Sigmoid colon (tissue), 7 donors: ENCODE measurements around the gene ZNF408. TPM values are rescaled to one million over a fixed set of nuclear protein-coding genes. Genes with fewer than 3 reads are reported as not detected.
"Not testable (repeated sequence)": the region's sequence is repeated elsewhere in the genome, so short reads cannot be mapped to it uniquely, and the experiment has no call there.

Source experiments
- DNase-seq: peaks from one replicate; pipeline ENCODE4 v3.0.0-alpha.2; 2019
- H3K27ac ChIP-seq, 4 donors: fragments of 200-600 bp; sonication (generic); one replicate each; pipeline ENCODE4 v1.5.1; 2016 to 2019; ENCODE audit warnings: mild to moderate bottlenecking in 1 of 4
- H3K27me3 ChIP-seq, 3 donors: fragments of 200-600 bp; sonication (generic); one replicate each; pipeline ENCODE4 v1.5.1; 2019; ENCODE audit warnings: mild to moderate bottlenecking in 1 of 3
- H3K36me3 ChIP-seq, 4 donors: fragments of 200-600 bp; sonication (generic); one replicate each; pipeline ENCODE4 v1.5.1; 2016 to 2019
- H3K4me1 ChIP-seq, 4 donors: fragments of 200-600 bp; sonication (generic); one replicate each; pipeline ENCODE4 v1.5.1; 2017 to 2019
- H3K4me3 ChIP-seq, 4 donors: fragments of 200-600 bp; sonication (generic); one replicate each; pipeline ENCODE4 v1.5.1; 2017 to 2019; ENCODE audit warnings: mild to moderate bottlenecking in 2 of 4, moderate library complexity in 1 of 4
- H3K9me3 ChIP-seq, 4 donors: fragments of 200-600 bp in 3 of 4; sonication (generic) in 3 of 4; one replicate each; pipeline versions ENCODE4 v1.5.1 to v1.6.1; 2013 to 2019
- CTCF ChIP-seq, 4 experiments: fragments of 450-650 bp in 3 of 4; fragments of 200-600 bp in 1 of 4; IDR thresholded peaks; one replicate each; pipeline ENCODE4 v1.5.1; 2016 to 2019; ENCODE audit warnings: antibody characterized with exemption in 4 of 4, mild to moderate bottlenecking in 3 of 4, moderate library complexity in 2 of 4
- EP300 ChIP-seq, 4 donors: sonication (generic); formaldehyde crosslinking; IDR thresholded peaks; one replicate each; pipeline ENCODE4 v1.6.1; 2017; ENCODE audit warnings: antibody characterized with exemption in 4 of 4
- POLR2A ChIP-seq, 2 donors: fragments of 450-650 bp; IDR thresholded peaks; one replicate each; pipeline ENCODE4 v1.6.1; 2016; ENCODE audit warnings: antibody characterized with exemption in 2 of 2, mild to moderate bottlenecking in 2 of 2, moderate library complexity in 2 of 2
- POLR2AphosphoS5 ChIP-seq, 4 donors: sonication (generic); formaldehyde crosslinking; IDR thresholded peaks; one replicate each; pipeline ENCODE4 v1.6.1; 2017; ENCODE audit warnings: antibody characterized with exemption in 4 of 4
- WGBS, 2 donors: extraction: QIAGEN DNeasy Blood & Tissue Kit; methylation state at CpG; one replicate each; pipeline ENCODE4 v1.1.7; 2013; 5-methylcytosine and 5-hydroxymethylcytosine counted together
- intact Hi-C: fragments of 100-400 bp; cut with DNase I; formaldehyde crosslinking; loops from one replicate; pipeline ENCODE4 v1.15.1; 2023
- polyA plus RNA-seq, 3 donors: library from polyadenylated mRNA; stranded (reverse); fragments of 200-250 nt; gene quantifications; one replicate each; pipeline ENCODE4 v1.2.3, GENCODE V29; 2013
- total RNA-seq, 4 donors: library from RNA; depleted of rRNA; stranded (reverse); fragments of >200 nt; gene quantifications; one replicate each; pipeline ENCODE4 v1.1.0, GENCODE V29; 2016
- donor health status: healthy with polysubstance abuse.
- donor health status: Bipolar disorder and iron deficiency.
- donor health status: healthy.

The ZNF408 gene
- total and polyA plus RNA-seq, 7 donors: 4.3 to 12.8 (median 8.4) TPM

GRCh38 chr11:46706886-46707285 is 6.1 kb downstream of the ZNF408 start:
- Histone ChIP-seq H3K27me3 (no peaks in the 10 kb centered on the region), H3K27ac (no peak overlapping the region), H3K36me3 (peaks cover 28 to 64% (median 36%) of the 10 kb centered on the region in 4 donors), H3K4me3 (no peak overlapping the region), H3K4me1 (peaks cover 0 to 22% (median 10%) of the 10 kb centered on the region in 4 donors), H3K9me3 (no peaks in the 10 kb centered on the region)
- TF ChIP-seq POLR2AphosphoS5 (IDR thresholded peaks at IDR 0.05): no peak
- no peak for TF ChIP-seq POLR2A (IDR thresholded peaks at IDR 0.05)
- no peak for TF ChIP-seq CTCF (IDR thresholded peaks at IDR 0.05)
- TF ChIP-seq EP300 (IDR thresholded peaks at IDR 0.05): no peak
- intact Hi-C loops: no loop called here
- WGBS, 2 donors: 92 to 93% methylated on average over 7 of the region's 7 CpGs
- DNase-seq: no peak

GRCh38 chr11:46709351-46709750 is 8.5 kb downstream of the ZNF408 start:
- H3K27me3 ChIP-seq, intact Hi-C loops, H3K9me3 ChIP-seq, H3K27ac ChIP-seq, DNase-seq, H3K4me3 ChIP-seq: not testable (repeated sequence)
- Histone ChIP-seq H3K36me3 (peaks cover 15 to 40% (median 23%) of the 10 kb centered on the region in 4 donors), H3K4me1 (peaks cover 0 to 11% (median 0%) of the 10 kb centered on the region in 4 donors)
- 91 to 94% methylated on average over 9 of the region's 9 CpGs for WGBS, 2 donors

- DNase-seq: peak; percentile 88
- WGBS, 2 donors: 77 to 80% methylated on average over 10 of the region's 10 CpGs
- intact Hi-C loops: no loop called here
Observed at GRCh38 chr11:46710821-46711269, 10.0 kb downstream of the ZNF408 start.

GRCh38 chr11:46711303-46711702 is 10.5 kb downstream of the ZNF408 start:
- 90 to 93% methylated on average over 5 of the region's 5 CpGs for WGBS, 2 donors

More at GRCh38 chr11:46710821-46711269, 10.0 kb downstream of the ZNF408 start:
- TF ChIP-seq CTCF (IDR thresholded peaks at IDR 0.05) (no peak), POLR2AphosphoS5 (IDR thresholded peaks at IDR 0.05) (peak in 3 of 4 donors; percentile 17 to 77 (median 39)), EP300 (IDR thresholded peaks at IDR 0.05) (no peak), POLR2A (IDR thresholded peaks at IDR 0.05) (no peak)
- peaks cover 0 to 11% (median 0%) of the 10 kb centered on the region in 4 donors for H3K4me1 ChIP-seq
- H3K9me3 ChIP-seq: no peaks in the 10 kb centered on the region
- no peaks in the 10 kb centered on the region for H3K27me3 ChIP-seq
- H3K4me3 ChIP-seq: no peak overlapping the region
- H3K27ac ChIP-seq: peak overlapping the region; percentile 72 to 87 (median 74)
- peaks cover 0 to 25% (median 8%) of the 10 kb centered on the region in 4 donors for H3K36me3 ChIP-seq

More at GRCh38 chr11:46711303-46711702, 10.5 kb downstream of the ZNF408 start:
- no peak for DNase-seq
- Histone ChIP-seq H3K27me3 (no peaks in the 10 kb centered on the region), H3K36me3 (peaks cover 0 to 20% (median 4%) of the 10 kb centered on the region in 4 donors), H3K4me3 (no peak overlapping the region), H3K9me3 (no peaks in the 10 kb centered on the region), H3K27ac (peak overlapping the region; percentile 72 to 87 (median 74)), H3K4me1 (peaks cover 0 to 11% (median 0%) of the 10 kb centered on the region in 4 donors)
- intact Hi-C loops: no loop called here
- TF ChIP-seq POLR2AphosphoS5 (IDR thresholded peaks at IDR 0.05) (no peak), EP300 (IDR thresholded peaks at IDR 0.05) (no peak), CTCF (IDR thresholded peaks at IDR 0.05) (no peak), POLR2A (IDR thresholded peaks at IDR 0.05) (no peak)
